HEK293 (cell line): ENCODE data around the gene NEDD1.
A peak's percentile ranks its signal among the peaks of the same experiment; 100 is the strongest.

Experiments
- CTCF ChIA-PET: fragments of 350-600 bp; formaldehyde crosslinking; extraction: SDS; loops from one replicate; lab custom pipeline; 2021; ENCODE audit warnings: antibody characterized with exemption; lab: Yijun Ruan, JAX
- POLR2A ChIA-PET: fragments of 300-600 bp; formaldehyde crosslinking; extraction: SDS; loops from one replicate; lab custom pipeline; 2020; ENCODE audit warnings: antibody characterized with exemption, inconsistent platforms; lab: Yijun Ruan, JAX
- H3K27ac ChIP-seq: fragments of 200-500 bp; sonication (Bioruptor generic); 2 replicates; pipeline ENCODE4 v1.5.1; 2014; ENCODE audit warnings: low read depth, low read length, control low read depth, inconsistent platforms; ENCODE audit errors: extremely low read depth
- H3K36me3 ChIP-seq, 2 experiments: fragments of 200-500 bp in 1 of 2; sonication (Bioruptor generic) in 1 of 2; 1 replicate in 1 of 2; 2 replicates in 1 of 2; pipeline ENCODE4 v1.5.1; 2014 to 2017; ENCODE audit warnings: inconsistent platforms in 2 of 2, low read length in 2 of 2; ENCODE audit not compliant: control insufficient read depth in 2 of 2, insufficient read depth in 1 of 2
- H3K4me1 ChIP-seq: fragments of 200-500 bp; sonication (Bioruptor generic); 2 replicates; pipeline ENCODE4 v1.5.1; 2014; ENCODE audit warnings: mild to moderate bottlenecking, low read length, inconsistent platforms; ENCODE audit not compliant: control insufficient read depth, insufficient read depth
- H3K4me3 ChIP-seq: 2 replicates; pipeline ENCODE4 v1.5.1; 2011; ENCODE audit warnings: low read depth, mild to moderate bottlenecking, control low read depth, low read length, moderate library complexity
- H3K9me3 ChIP-seq: fragments of 200-500 bp; sonication (Bioruptor generic); 2 replicates; pipeline ENCODE4 v1.5.1; 2014; ENCODE audit warnings: low read depth, low read length, inconsistent platforms; ENCODE audit not compliant: control insufficient read depth, insufficient read depth
- BCL11B ChIP-seq: fragments of 450-650 bp; formaldehyde crosslinking; IDR thresholded peaks from 2 replicates; pipeline ENCODE4 v1.5.1; 2016; ENCODE audit warnings: low read depth, missing biosample characterization, missing genetic modification characterization
- HOXD13 ChIP-seq: sonication (generic); formaldehyde crosslinking; IDR thresholded peaks from 2 replicates; pipeline ENCODE4 v1.8.0; 2022; ENCODE audit warnings: missing genetic modification reagents, borderline replicate concordance
- KLF10 ChIP-seq: fragments of 450-650 bp; IDR thresholded peaks from 2 replicates; pipeline ENCODE4 v1.5.1; 2018; ENCODE audit warnings: missing biosample characterization, mild to moderate bottlenecking, missing genetic modification characterization
- MYNN ChIP-seq: fragments of 450-650 bp; formaldehyde crosslinking; IDR thresholded peaks from 2 replicates; pipeline ENCODE4 v1.5.1; 2016; ENCODE audit warnings: missing biosample characterization, missing genetic modification characterization, borderline replicate concordance
- SALL2 ChIP-seq: fragments of 450-650 bp; formaldehyde crosslinking; IDR thresholded peaks from 2 replicates; pipeline ENCODE4 v1.5.0; 2017; ENCODE audit warnings: missing biosample characterization, mild to moderate bottlenecking, missing genetic modification characterization, borderline replicate concordance
- SP3 ChIP-seq: fragments of 450-650 bp; formaldehyde crosslinking; IDR thresholded peaks from 2 replicates; pipeline ENCODE4 v1.5.1; 2016; ENCODE audit warnings: missing biosample characterization, missing genetic modification characterization
- ZBTB1 ChIP-seq: fragments of 450-650 bp; formaldehyde crosslinking; IDR thresholded peaks from 2 replicates; pipeline ENCODE4 v1.5.1; 2016; ENCODE audit warnings: missing biosample characterization, missing genetic modification characterization
- ZEB2 ChIP-seq: fragments of 450-650 bp; formaldehyde crosslinking; IDR thresholded peaks from 2 replicates; pipeline ENCODE4 v1.5.1; 2016; ENCODE audit warnings: missing biosample characterization, missing genetic modification characterization
- ZFHX2 ChIP-seq: fragments of 450-650 bp; formaldehyde crosslinking; conservative IDR thresholded peaks from 2 replicates; pipeline ENCODE4 v1.5.1; 2016; ENCODE audit warnings: missing biosample characterization, missing genetic modification characterization
- ZFP41 ChIP-seq: fragments of 450-650 bp; formaldehyde crosslinking; IDR thresholded peaks from 2 replicates; pipeline ENCODE4 v1.5.1; 2016; ENCODE audit warnings: missing biosample characterization, missing genetic modification characterization, borderline replicate concordance
- ZNF114 ChIP-seq: fragments of 450-650 bp; formaldehyde crosslinking; IDR thresholded peaks from 2 replicates; pipeline ENCODE4 v1.5.0; 2017; ENCODE audit warnings: missing biosample characterization, missing genetic modification characterization
- ZNF146 ChIP-seq: fragments of 450-650 bp; formaldehyde crosslinking; IDR thresholded peaks from 2 replicates; pipeline ENCODE4 v1.5.1; 2016; ENCODE audit warnings: missing biosample characterization, missing genetic modification characterization
- ZNF175 ChIP-seq: fragments of 450-650 bp; formaldehyde crosslinking; IDR thresholded peaks from 2 replicates; pipeline ENCODE4 v1.5.1; 2016; ENCODE audit warnings: missing biosample characterization, missing genetic modification characterization
- ZNF202 ChIP-seq: fragments of 450-650 bp; formaldehyde crosslinking; IDR thresholded peaks from 2 replicates; pipeline ENCODE4 v1.5.1; 2016; ENCODE audit warnings: missing biosample characterization, missing genetic modification characterization, borderline replicate concordance
- ZNF214 ChIP-seq: fragments of 450-650 bp; formaldehyde crosslinking; IDR thresholded peaks from 2 replicates; pipeline ENCODE4 v1.5.1; 2017; ENCODE audit warnings: missing biosample characterization, mild to moderate bottlenecking, missing genetic modification characterization, borderline replicate concordance
- ZNF24 ChIP-seq: fragments of 450-650 bp; formaldehyde crosslinking; IDR thresholded peaks from 2 replicates; pipeline ENCODE4 v1.5.1; 2016; ENCODE audit warnings: missing biosample characterization, missing genetic modification characterization
- ZNF292 ChIP-seq: fragments of 450-650 bp; formaldehyde crosslinking; IDR thresholded peaks from 2 replicates; pipeline ENCODE4 v1.5.1; 2016; ENCODE audit warnings: low read depth, missing biosample characterization, missing genetic modification characterization, borderline replicate concordance
- ZNF324 ChIP-seq: fragments of 450-650 bp; formaldehyde crosslinking; IDR thresholded peaks from 2 replicates; pipeline ENCODE4 v1.5.1; 2016; ENCODE audit warnings: missing biosample characterization, missing genetic modification characterization
- ZNF501 ChIP-seq: fragments of 450-650 bp; formaldehyde crosslinking; IDR thresholded peaks from 2 replicates; pipeline ENCODE4 v1.5.1; 2016; ENCODE audit warnings: missing biosample characterization, missing genetic modification characterization
- ZNF521 ChIP-seq: fragments of 450-650 bp; formaldehyde crosslinking; IDR thresholded peaks from 2 replicates; pipeline ENCODE4 v1.5.1; 2017; ENCODE audit warnings: missing biosample characterization, mild to moderate bottlenecking, missing genetic modification characterization
- ZNF530 ChIP-seq: fragments of 450-650 bp; formaldehyde crosslinking; IDR thresholded peaks from 2 replicates; pipeline ENCODE4 v1.5.1; 2016; ENCODE audit warnings: low read depth, missing biosample characterization, missing genetic modification characterization
- ZNF544 ChIP-seq: fragments of 450-650 bp; formaldehyde crosslinking; IDR thresholded peaks from 2 replicates; pipeline ENCODE4 v1.5.0; 2017; ENCODE audit warnings: missing biosample characterization, missing genetic modification characterization
- ZNF560 ChIP-seq: fragments of 450-650 bp; formaldehyde crosslinking; IDR thresholded peaks from 2 replicates; pipeline ENCODE4 v1.5.1; 2017; ENCODE audit warnings: missing biosample characterization, missing genetic modification characterization, borderline replicate concordance
- ZNF629 ChIP-seq: fragments of 450-650 bp; formaldehyde crosslinking; IDR thresholded peaks from 2 replicates; pipeline ENCODE4 v1.5.1; 2017; ENCODE audit warnings: missing biosample characterization, missing genetic modification characterization
- TF ChIP-seq, protein P1 (sequence below): fragments of 450-650 bp; formaldehyde crosslinking; IDR thresholded peaks from 2 replicates; pipeline ENCODE4 v1.5.1; 2016; ENCODE audit warnings: missing biosample characterization, missing genetic modification characterization
- TF ChIP-seq, protein P2 (sequence below): fragments of 450-650 bp; formaldehyde crosslinking; IDR thresholded peaks from 2 replicates; pipeline ENCODE4 v1.5.1; 2016; ENCODE audit warnings: missing biosample characterization, missing genetic modification characterization, borderline replicate concordance

NEDD1 gene

DNA sequence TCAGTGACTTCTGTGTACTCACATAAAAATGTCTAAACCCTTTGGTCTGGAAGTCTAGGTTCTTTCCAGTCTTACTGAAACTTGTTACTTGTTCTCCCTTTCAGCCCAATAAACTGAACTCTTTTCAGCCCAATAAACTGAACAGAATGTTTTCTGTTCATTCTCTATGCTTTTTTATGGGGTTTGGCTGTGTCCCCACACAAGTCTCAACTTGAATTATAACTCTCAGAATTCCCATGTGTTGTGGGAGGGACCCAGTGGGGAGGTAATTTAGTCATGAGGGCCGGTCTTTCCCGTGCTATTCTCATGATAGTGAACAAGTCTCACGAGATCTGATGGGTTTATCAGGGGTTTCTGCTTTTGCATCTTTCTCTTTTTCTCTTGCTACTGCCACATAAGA lies 15.0 kb upstream of the NEDD1 start:
- POLR2A ChIA-PET = no interaction called here
- H3K27ac ChIP-seq = no peak overlapping the region
- no peaks in the 10 kb centered on the region for H3K9me3 ChIP-seq
- H3K4me3 ChIP-seq = no peak overlapping the region
- CTCF ChIA-PET = no interaction called here
- TF ChIP-seq HOXD13 (CRISPR knock-in tag) (no peak), BCL11B (tag by site-specific recombination) (no peak)
- no peaks in the 10 kb centered on the region for H3K4me1 ChIP-seq
- H3K36me3 ChIP-seq = no peaks in the 10 kb centered on the region

DNA sequence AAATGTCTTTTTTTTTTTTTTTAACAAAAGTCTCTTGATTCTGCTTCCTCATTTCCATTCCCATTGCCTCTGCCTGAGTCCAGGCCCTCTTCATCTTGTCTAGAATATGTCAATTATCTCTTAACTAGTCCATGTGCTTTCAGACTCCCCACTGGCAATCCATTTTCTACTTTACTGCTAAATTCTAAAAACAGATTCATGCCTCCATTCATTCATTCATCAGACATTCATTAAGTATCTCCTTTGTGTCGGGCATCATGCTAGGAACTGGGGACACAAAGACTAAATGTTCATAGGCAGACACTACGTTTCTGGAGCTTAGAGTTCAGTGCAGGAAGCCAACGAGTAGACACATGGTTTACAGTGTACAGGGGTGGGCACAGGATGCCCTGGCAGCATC lies 9.6 kb upstream of the NEDD1 start:
- Histone ChIP-seq H3K9me3 (no peaks in the 10 kb centered on the region), H3K36me3 (no peaks in the 10 kb centered on the region), H3K27ac (no peak overlapping the region), H3K4me1 (no peaks in the 10 kb centered on the region), H3K4me3 (no peak overlapping the region)
- POLR2A ChIA-PET = no interaction called here
- no peak for TF ChIP-seq ZNF530 (tag by site-specific recombination)
- TF ChIP-seq ZNF560 (tag by site-specific recombination) = no peak
- TF ChIP-seq ZFHX2 (tag by site-specific recombination) = no peak
- no peak for TF ChIP-seq ZBTB1 (tag by site-specific recombination)
- TF ChIP-seq ZNF324 (tag by site-specific recombination) = no peak
- TF ChIP-seq ZNF175 (tag by site-specific recombination) = no peak
- no peak for TF ChIP-seq ZEB2 (tag by site-specific recombination)
- CTCF ChIA-PET = no interaction called here

GRCh38 chr12:96901175-96901574 lies 5.9 kb upstream of the NEDD1 start:
- TF ChIP-seq, protein P1, sequence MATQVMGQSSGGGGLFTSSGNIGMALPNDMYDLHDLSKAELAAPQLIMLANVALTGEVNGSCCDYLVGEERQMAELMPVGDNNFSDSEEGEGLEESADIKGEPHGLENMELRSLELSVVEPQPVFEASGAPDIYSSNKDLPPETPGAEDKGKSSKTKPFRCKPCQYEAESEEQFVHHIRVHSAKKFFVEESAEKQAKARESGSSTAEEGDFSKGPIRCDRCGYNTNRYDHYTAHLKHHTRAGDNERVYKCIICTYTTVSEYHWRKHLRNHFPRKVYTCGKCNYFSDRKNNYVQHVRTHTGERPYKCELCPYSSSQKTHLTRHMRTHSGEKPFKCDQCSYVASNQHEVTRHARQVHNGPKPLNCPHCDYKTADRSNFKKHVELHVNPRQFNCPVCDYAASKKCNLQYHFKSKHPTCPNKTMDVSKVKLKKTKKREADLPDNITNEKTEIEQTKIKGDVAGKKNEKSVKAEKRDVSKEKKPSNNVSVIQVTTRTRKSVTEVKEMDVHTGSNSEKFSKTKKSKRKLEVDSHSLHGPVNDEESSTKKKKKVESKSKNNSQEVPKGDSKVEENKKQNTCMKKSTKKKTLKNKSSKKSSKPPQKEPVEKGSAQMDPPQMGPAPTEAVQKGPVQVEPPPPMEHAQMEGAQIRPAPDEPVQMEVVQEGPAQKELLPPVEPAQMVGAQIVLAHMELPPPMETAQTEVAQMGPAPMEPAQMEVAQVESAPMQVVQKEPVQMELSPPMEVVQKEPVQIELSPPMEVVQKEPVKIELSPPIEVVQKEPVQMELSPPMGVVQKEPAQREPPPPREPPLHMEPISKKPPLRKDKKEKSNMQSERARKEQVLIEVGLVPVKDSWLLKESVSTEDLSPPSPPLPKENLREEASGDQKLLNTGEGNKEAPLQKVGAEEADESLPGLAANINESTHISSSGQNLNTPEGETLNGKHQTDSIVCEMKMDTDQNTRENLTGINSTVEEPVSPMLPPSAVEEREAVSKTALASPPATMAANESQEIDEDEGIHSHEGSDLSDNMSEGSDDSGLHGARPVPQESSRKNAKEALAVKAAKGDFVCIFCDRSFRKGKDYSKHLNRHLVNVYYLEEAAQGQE = peak; percentile 85
- no peak for TF ChIP-seq ZFP41 (tag by site-specific recombination)
- Histone ChIP-seq H3K27ac (no peak overlapping the region), H3K4me3 (no peak overlapping the region), H3K4me1 (no peaks in the 10 kb centered on the region), H3K9me3 (no peaks in the 10 kb centered on the region), H3K36me3 (no peaks in the 10 kb centered on the region)
- ChIA-PET POLR2A (no interaction called here), CTCF (interaction anchor here (0.7 kb wide), 1 partner anchor 28 kb away, joined by 3 read pairs; no protein-coding TSS in a partner anchor)

GRCh38 chr12:96902076-96902475 lies 5.0 kb upstream of the NEDD1 start:
- H3K9me3 ChIP-seq = no peaks in the 10 kb centered on the region
- no peaks in the 10 kb centered on the region for H3K36me3 ChIP-seq
- ChIA-PET POLR2A (no interaction called here), CTCF (no interaction called here)
- no peaks in the 10 kb centered on the region for H3K4me1 ChIP-seq
- no peak overlapping the region for H3K27ac ChIP-seq
- H3K4me3 ChIP-seq = no peak overlapping the region
- TF ChIP-seq SALL2 (tag by site-specific recombination) (no peak), ZNF292 (tag by site-specific recombination) (no peak), ZNF24 (tag by site-specific recombination) (no peak), MYNN (no peak), ZNF544 (tag by site-specific recombination) (no peak), KLF10 (tag by site-specific recombination) (no peak), ZNF629 (tag by site-specific recombination) (no peak), ZNF521 (no peak), ZNF146 (tag by site-specific recombination) (no peak), SP3 (tag by site-specific recombination) (no peak), ZNF175 (tag by site-specific recombination) (no peak), ZNF202 (tag by site-specific recombination) (no peak), ZNF501 (tag by site-specific recombination) (no peak), ZNF114 (no peak), ZNF214 (tag by site-specific recombination) (no peak)
- TF ChIP-seq, protein P2, sequence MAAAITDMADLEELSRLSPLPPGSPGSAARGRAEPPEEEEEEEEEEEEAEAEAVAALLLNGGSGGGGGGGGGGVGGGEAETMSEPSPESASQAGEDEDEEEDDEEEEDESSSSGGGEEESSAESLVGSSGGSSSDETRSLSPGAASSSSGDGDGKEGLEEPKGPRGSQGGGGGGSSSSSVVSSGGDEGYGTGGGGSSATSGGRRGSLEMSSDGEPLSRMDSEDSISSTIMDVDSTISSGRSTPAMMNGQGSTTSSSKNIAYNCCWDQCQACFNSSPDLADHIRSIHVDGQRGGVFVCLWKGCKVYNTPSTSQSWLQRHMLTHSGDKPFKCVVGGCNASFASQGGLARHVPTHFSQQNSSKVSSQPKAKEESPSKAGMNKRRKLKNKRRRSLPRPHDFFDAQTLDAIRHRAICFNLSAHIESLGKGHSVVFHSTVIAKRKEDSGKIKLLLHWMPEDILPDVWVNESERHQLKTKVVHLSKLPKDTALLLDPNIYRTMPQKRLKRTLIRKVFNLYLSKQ (tag by site-specific recombination) = no peak
